Breast epithelium (tissue), 3 donors: ENCODE measurements around the gene MYBPC1.

ENCODE experiments used
- CTCF ChIP-seq, 3 donors: fragments of 450-650 bp; IDR thresholded peaks; one replicate each; pipeline ENCODE4 v1.5.1; 2016 to 2017; ENCODE audit warnings: antibody characterized with exemption in 3 of 3, mild to moderate bottlenecking in 3 of 3, moderate library complexity in 3 of 3
- POLR2A ChIP-seq: fragments of 450-650 bp; IDR thresholded peaks from one replicate; pipeline ENCODE4 v1.6.1; 2016; ENCODE audit warnings: antibody characterized with exemption, mild to moderate bottlenecking, moderate library complexity
- POLR2AphosphoS5 ChIP-seq, 3 donors: sonication (generic); formaldehyde crosslinking; IDR thresholded peaks; one replicate each; pipeline ENCODE4 v1.6.1; 2017; ENCODE audit warnings: antibody characterized with exemption in 3 of 3

GRCh38 chr12:101706403-101706802, 111.6 kb downstream of the MYBPC1 start:
- TF ChIP-seq CTCF (IDR thresholded peaks at IDR 0.05), result no peak
- TF ChIP-seq POLR2AphosphoS5 (IDR thresholded peaks at IDR 0.05), result no peak
- no peak for TF ChIP-seq POLR2A
